NCI-H446 treated with DMSO at 0.1 percent for 48 hours (cell line): ENCODE measurements around the gene DOK1.
A peak's percentile ranks its signal among the peaks of the same experiment; 100 is the strongest.

Experiments
- DNase-seq: peaks from one replicate; lab custom pipeline; 2025; lab: John Stamatoyannopoulos, UW

Gene DOK1

DNA sequence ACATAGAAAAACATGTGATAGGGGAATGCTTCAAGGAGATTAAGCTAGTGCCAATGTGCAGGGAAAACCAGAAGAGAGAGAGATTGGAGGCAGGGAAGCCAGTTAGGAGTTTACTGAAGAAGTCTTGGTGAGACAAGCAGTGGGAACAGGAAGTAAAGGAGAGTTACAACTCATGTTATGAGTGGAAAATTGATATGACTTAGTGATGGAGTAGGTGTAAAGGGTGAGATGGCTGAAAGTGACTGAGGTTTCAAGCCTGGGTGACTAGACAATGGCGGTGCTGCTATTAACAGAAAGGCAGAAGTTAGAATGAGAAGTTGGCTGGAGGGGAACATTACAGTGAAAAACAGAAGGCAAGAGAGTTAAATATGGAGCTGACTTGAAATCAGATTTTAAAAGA, 16.5 kb downstream of the DOK1 start:
- no peak for DNase-seq

DNA sequence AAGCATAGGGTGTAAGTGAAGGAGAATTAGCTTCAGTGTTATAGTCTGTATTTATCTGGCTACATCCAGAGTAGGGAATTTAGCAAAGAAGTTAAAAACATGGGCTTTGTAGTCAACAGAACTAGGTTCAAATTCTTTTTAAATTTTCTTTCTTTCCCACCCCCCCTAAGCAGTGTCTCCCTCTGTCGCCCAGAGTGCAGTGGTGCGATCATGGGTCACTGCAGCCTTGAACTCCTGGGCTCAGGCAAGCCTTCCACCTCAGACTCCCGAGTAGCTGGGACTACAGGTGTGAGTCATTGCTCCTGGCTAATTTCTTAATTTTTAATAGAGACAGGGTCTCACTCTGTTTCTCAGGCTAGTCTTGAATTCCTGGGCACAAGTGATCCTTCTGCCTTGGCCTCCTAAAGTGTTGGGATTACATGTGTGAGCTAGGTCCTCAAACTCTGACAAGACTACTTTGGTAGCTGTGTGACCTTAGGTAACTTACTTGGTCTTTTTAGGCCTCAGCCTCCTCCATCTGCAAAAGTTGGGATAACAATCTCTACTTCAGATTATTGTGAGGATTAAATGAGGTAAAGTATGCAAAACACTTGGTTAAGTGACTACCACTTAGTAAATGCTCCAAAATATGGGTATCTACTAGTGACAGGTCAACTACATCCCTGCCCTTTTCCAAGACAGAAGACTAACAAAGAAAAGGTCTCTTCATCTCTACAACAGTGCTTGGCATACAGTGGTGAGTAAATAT, 17.8 kb downstream of the DOK1 start:
- no peak for DNase-seq

DNA sequence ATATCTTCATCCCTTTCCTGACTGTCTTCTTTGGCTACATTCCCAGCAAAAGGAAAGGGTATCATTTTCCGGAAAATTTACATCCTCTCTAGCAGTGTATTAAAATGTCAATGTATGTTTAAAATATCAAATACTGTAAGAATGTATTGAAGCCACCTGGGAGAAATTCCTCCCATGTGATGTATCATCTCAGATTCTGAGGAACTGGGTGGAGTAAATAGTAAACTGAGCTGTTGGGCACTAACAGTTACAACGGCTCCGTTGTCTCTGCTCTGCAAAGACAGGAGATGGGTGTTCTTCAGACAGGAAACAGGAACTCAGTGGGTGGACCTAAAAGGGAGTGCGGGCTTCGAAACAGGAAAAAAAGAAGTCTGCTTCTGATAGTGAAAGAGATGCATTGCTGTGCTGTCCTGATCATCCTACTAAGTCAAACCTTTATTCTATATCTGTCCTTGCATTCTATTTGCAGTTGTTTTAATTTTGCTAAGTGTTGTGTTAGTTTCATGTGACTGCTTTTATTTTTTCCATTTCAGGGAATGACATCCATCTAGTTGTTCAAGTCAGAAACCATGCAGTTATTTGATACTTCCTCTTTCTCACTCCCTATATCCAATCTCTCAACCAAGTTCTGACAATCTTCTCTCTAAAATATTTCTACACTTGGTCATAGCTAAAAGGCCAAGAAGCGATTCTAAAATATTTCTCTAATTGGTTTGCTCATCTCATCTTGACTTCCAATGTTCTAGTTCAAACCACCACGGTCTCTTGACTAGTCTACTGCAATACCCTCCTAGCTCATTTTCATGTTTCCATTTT, 19.4 kb downstream of the DOK1 start:
- no peak for DNase-seq

DNA sequence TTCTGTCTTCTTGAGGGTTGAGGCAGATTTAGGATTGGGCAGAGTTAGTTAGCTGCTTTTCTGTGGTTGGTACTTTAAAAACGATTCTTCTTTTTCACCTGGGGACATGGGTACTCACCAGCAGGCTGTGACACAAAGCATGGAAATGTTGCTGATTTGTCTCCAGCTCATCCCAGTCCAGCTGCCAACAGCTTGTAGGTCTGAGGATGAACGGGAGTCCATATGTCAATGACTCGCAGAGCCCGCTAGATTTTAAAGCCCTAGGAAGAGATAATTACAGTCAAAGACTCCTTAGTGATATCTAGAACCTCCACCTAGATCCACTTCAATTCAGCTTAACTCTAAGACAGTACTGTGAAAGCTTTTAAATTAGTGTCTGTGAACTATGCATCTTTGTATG, 20.8 kb downstream of the DOK1 start:
- no peak for DNase-seq

GRCh38 chr2:74576211-74576862, 21.8 kb downstream of the DOK1 start:
- DNase-seq = no peak

GRCh38 chr2:74576863-74577229, 22.3 kb downstream of the DOK1 start:
- no peak for DNase-seq

- DNase-seq = no peak
Observed at GRCh38 chr2:74577448-74577847, 22.9 kb downstream of the DOK1 start.

- DNase-seq = no peak
Observed at GRCh38 chr2:74578408-74578807, 23.9 kb downstream of the DOK1 start.

DNA sequence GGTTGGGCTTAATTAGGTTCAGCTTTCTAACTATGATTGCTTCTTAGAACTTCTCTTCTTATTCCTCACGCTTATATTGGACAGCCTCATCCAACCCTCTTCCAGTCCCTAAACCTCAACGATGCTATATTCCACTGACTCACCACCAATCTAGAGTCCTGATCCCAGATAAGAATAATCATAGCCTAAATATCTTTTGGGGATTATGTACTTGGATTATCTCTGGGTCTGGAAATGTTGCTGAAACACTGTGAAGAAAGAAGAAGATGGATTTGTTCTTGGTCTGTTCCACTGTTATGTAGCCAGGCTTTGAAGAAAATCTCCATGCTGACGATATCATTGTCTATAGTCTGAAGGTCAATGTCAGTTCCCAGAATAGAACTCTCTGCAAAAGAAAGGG, 26.9 kb downstream of the DOK1 start:
- DNase-seq = no peak

DNA sequence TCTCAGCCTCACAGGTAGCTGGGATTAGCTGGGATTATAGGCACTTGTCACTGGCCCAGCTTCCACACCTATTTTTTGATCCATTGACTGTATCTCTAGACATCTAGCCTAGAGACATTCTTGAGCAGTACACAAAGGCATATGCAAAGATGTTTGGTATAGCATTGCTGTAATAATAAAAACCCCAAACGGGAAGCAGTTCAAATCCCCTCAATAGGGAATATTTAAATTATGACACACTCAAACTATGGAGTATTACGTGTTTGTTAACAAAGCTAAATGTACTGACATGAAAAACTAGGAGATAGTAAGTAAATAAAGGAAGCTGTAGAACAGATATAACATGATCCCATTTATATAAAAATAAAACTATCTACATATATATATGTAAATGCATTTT, 27.7 kb downstream of the DOK1 start:
- DNase-seq = no peak

DNA sequence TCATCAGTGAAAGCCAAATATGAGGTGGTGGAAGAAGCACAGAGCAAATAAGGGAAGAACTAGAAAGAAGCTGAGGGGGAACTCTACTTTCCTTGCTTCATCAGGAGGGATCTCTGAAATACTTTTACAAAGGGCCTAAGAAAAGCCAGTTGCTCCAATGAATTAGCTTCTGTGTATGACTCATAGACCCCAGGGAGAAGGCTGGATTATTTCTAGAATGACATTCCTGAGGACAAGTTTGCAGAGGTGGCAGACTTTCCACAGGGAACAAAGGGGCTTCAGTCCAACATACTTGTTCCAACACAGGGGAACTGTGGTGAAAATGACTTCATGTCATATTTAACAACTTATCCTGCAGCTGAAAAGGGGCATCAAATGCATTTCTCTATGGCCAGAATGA, 29.0 kb downstream of the DOK1 start:
- DNase-seq = no peak

GRCh38 chr2:74584088-74584645, 29.6 kb downstream of the DOK1 start:
- DNase-seq = no peak

DNA sequence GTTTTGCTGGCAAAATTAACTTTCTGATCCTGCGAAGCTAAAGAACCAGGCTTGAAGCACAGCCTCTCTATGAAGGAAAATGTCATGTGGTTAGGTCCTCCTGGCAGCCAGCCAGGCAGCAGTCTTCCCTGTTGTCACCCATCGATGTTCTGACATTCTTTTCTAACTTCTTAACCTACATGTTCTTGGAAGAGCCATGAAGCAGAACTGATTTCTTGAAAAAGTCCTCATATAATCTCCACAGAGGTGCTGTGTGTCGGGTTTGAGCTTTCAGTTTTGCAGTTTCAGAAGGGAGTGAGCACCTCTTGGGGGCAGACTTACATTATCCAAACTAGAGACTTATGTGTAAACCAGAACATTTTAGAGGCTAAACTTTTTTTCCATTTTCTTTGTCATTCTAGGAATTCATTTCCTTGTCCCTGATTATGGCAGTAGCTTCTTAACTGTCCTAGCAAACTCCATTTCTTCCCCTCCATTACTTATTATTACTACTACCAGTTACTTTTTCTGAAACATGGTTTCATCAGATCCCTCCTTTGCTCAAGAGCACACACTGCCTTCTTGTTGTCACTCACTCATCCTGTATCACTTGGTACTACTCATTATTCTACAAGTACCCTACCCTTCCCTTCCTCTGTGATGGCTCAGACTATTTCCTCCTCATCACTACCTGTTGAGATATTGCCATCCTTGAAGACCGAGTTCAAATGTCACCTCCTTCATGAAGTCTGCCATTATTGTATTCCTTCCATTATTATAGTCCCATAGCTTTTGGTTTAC, 31.1 kb downstream of the DOK1 start:
- DNase-seq = no peak

- peak; percentile 41 for DNase-seq
Observed at GRCh38 chr2:74587664-74588277, 33.3 kb downstream of the DOK1 start.

- no peak for DNase-seq
Observed at GRCh38 chr2:74588664-74589063, 34.1 kb downstream of the DOK1 start.

DNA sequence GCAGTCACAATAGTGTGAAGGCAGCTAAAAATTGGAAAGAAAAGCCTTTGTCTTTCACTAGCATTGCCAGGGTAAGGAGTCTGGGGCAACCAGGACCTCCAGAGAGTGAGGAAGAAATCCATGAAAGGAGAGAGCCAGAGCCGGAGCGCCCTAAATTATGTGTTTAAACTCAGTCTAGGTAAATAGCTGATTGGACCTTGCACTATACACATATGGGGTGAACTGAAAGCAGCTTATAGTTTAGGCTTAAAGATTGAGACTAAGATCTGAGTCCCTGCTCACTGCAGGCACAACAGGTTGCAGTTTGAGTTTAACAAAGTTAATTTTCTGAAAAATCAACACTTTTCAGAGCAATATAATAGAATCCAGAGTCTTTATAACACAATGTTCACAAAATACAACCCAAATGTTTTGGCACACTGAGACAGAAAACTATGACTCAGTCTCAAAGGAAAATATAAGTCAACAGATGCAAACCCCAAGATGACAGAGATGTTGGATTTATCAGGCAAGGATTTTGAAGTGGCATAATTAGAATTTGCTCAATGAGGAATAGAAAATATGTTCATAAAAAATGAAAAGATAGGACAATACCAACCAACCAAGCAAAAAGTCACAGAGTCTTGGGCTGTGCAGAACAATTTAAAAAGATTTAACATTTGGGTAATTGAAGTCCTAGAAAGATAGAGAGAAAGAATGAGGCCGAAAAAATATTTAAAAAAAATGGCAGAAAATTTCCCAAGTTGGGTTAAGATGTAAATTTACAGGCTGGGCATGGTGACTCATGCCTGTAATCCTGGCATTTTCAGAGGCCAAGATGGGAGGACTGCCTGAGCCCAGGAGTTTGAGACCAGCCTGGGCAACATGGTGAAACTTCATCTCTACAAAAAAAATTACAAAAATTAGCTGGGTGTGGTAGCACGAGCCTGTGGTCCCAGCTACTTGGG, 39.6 kb downstream of the DOK1 start:
- DNase-seq = peak; percentile 6

DNA sequence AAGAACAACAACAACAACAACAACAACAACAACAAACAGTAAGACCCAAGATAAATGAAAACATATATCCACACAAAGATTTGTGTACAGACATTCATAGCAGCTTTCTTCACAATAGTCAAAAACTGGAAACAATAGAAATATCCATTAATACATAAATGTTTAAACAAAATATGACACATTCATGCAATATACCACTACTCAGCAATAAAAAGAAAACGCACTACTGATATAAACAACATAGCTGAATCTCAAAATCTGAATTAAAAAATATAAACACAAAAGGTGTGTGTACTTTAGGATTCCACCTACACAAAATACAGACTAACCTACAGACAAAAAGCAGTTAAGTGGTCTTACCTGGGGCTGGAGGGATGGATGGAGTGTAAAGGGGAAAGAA, 42.1 kb downstream of the DOK1 start:
- DNase-seq = no peak

GRCh38 chr2:74597410-74597809, 42.9 kb downstream of the DOK1 start:
- DNase-seq = peak; percentile 98

DNA sequence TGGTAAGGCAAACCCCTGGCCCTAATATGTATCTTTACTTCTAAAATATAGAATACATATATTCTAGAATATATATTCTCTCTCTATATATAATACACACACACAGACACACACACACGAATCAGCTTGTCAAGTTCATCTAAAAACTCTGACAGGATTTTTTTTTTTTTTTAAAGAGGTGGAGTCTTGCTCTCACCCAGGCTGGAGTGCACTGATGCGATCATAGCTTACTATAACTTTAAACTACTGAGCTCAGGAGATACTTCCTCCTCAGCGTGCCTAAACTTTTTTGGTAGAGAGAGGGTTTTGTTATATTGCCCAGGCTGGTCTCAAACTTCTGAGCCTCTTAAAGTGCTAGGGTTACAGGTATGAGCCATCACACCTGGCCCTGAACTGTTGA, 45.2 kb downstream of the DOK1 start:
- DNase-seq = no peak

- no peak for DNase-seq
Observed at GRCh38 chr2:74602586-74603281, 48.2 kb downstream of the DOK1 start.
